ENCODE data around the gene ITGB4.
"Not testable (repeated sequence)": the region's sequence is repeated elsewhere in the genome, so short reads cannot be mapped to it uniquely, and the experiment has no call there.

ITGB4 gene

GRCh38 chr17:75771334-75772281 is 50.3 kb downstream of the ITGB4 start:
- DNase-seq (ENCODE audit: low spot score), result no peak

- DNase-seq (ENCODE audit: low spot score), result no peak
These were observed 52.0 kb downstream of the ITGB4 start for GRCh38 chr17:75773121-75773807.

- DNase-seq (ENCODE audit: low spot score), result no peak
These were observed 52.7 kb downstream of the ITGB4 start for GRCh38 chr17:75773808-75774470.

GRCh38 chr17:75774471-75774990 is 53.3 kb downstream of the ITGB4 start:
- no peak for DNase-seq (ENCODE audit: low spot score)

- no peak for DNase-seq (ENCODE audit: low spot score)
These were observed 53.9 kb downstream of the ITGB4 start for GRCh38 chr17:75774991-75775668.

GRCh38 chr17:75776386-75777295 is 55.4 kb downstream of the ITGB4 start:
- peak; percentile 35 for DNase-seq (ENCODE audit: low spot score)

- no peak for DNase-seq (ENCODE audit: low spot score)
These were observed 56.1 kb downstream of the ITGB4 start for GRCh38 chr17:75777296-75777922.

GRCh38 chr17:75778066-75778860 is 57.0 kb downstream of the ITGB4 start:
- DNase-seq (ENCODE audit: low spot score), result not testable (repeated sequence)

GRCh38 chr17:75778861-75779249 is 57.6 kb downstream of the ITGB4 start:
- peak; percentile 37 for DNase-seq (ENCODE audit: low spot score)

- DNase-seq (ENCODE audit: low spot score), result peak; percentile 54
These were observed 58.2 kb downstream of the ITGB4 start for GRCh38 chr17:75779250-75779986.

GRCh38 chr17:75779987-75780889 is 59.0 kb downstream of the ITGB4 start:
- peak; percentile 98 for DNase-seq (ENCODE audit: low spot score)

GRCh38 chr17:75783069-75783783 is 62.0 kb downstream of the ITGB4 start:
- DNase-seq (ENCODE audit: low spot score), result peak; percentile 75

GRCh38 chr17:75783803-75784472 is 62.7 kb downstream of the ITGB4 start:
- DNase-seq (ENCODE audit: low spot score), result no peak

GRCh38 chr17:75784473-75785015 is 63.3 kb downstream of the ITGB4 start, which contains the start of gene UNK:
UNK (plus strand) TSS chr17:75784806; CDS start chr17:75784881, 75 bp downstream.
- peak; percentile 98 for DNase-seq (ENCODE audit: low spot score)

- DNase-seq (ENCODE audit: low spot score), result peak; percentile 84
These were observed 64.0 kb downstream of the ITGB4 start for GRCh38 chr17:75785016-75785890.
